ENCODE data around the gene LRRIQ1.

- TF ChIP-seq JUND (IDR thresholded peaks at IDR 0.05) (no peak), CTCF (IDR thresholded peaks at IDR 0.05; ENCODE audit: low read depth, low read length, missing input control) (no peak), MAX (IDR thresholded peaks at IDR 0.05) (no peak), ATF3 (IDR thresholded peaks at IDR 0.05) (no peak), TAF1 (conservative IDR thresholded peaks at IDR 0.05) (no peak), SP1 (IDR thresholded peaks at IDR 0.05) (no peak)
Measured at GRCh38 chr12:85283560-85283959, 247.4 kb downstream of the LRRIQ1 start.

All from liver (tissue), 3 donors.